HepG2 (cell line): ENCODE measurements around the gene GGT7. TPM values are rescaled to one million over a fixed set of nuclear protein-coding genes. Genes with fewer than 3 reads are reported as not detected.

Experiments used
- ARNTL ChIP-seq: sonication (generic); formaldehyde crosslinking; IDR thresholded peaks from 2 replicates; pipeline ENCODE4 v1.4.0; 2020; ENCODE audit warnings: mild to moderate bottlenecking, missing genetic modification reagents
- ATF7 ChIP-seq, 2 experiments: fragments of 450-650 bp in 1 of 2; sonication (generic) in 1 of 2; formaldehyde crosslinking in 1 of 2; IDR thresholded peaks; 2 replicates each; pipeline versions ENCODE4 v1.4.0 to v1.6.1; 2016 to 2020; ENCODE audit warnings: antibody characterized with exemption in 1 of 2, mild to moderate bottlenecking in 1 of 2, missing genetic modification reagents in 1 of 2
- BCL6 ChIP-seq: IDR thresholded peaks from 2 replicates; pipeline ENCODE4 v1.6.1; 2016; ENCODE audit warnings: missing genetic modification reagents, missing compliant biosample characterization
- CTCF ChIP-seq: sonication (generic); formaldehyde crosslinking; IDR thresholded peaks from 2 replicates; pipeline ENCODE4 v1.5.0; 2020; ENCODE audit warnings: mild to moderate bottlenecking, missing genetic modification reagents, moderate library complexity
- EP300 ChIP-seq, 3 experiments: sonication (generic) in 1 of 3; formaldehyde crosslinking in 1 of 3; IDR thresholded peaks; 2 replicates each; pipeline versions ENCODE4 v1.5.1 to v1.6.1; 2011 to 2020; ENCODE audit warnings: low read depth in 2 of 3, low read length in 2 of 3, borderline replicate concordance in 1 of 3, improper control_type of control experiment in 1 of 3, mild to moderate bottlenecking in 1 of 3, missing genetic modification reagents in 1 of 3, moderate library complexity in 1 of 3
- HIVEP1 ChIP-seq: sonication (generic); formaldehyde crosslinking; IDR thresholded peaks from 2 replicates; pipeline ENCODE4 v1.4.0; 2020; ENCODE audit warnings: mild to moderate bottlenecking, missing genetic modification reagents
- HMG20B ChIP-seq: conservative IDR thresholded peaks from 2 replicates; pipeline ENCODE4 v1.6.1; 2016; ENCODE audit warnings: missing genetic modification reagents, missing compliant biosample characterization
- HOXA5 ChIP-seq: sonication (generic); formaldehyde crosslinking; IDR thresholded peaks from 2 replicates; pipeline ENCODE4 v1.4.0; 2020; ENCODE audit warnings: missing genetic modification reagents
- PRMT3 ChIP-seq: sonication (generic); formaldehyde crosslinking; IDR thresholded peaks from 2 replicates; pipeline ENCODE4 v1.8.1; 2022; ENCODE audit warnings: low read depth, mild to moderate bottlenecking, moderate library complexity, missing genetic modification reagents, borderline replicate concordance
- STAG1 ChIP-seq: sonication (generic); formaldehyde crosslinking; IDR thresholded peaks from 2 replicates; pipeline ENCODE4 v1.4.0; 2020; ENCODE audit warnings: missing genetic modification reagents
- THAP9 ChIP-seq: sonication (generic); formaldehyde crosslinking; IDR thresholded peaks from 2 replicates; pipeline ENCODE4; 2020; ENCODE audit warnings: missing genetic modification reagents, mild to moderate bottlenecking, borderline replicate concordance
- YY1 ChIP-seq: IDR thresholded peaks from 2 replicates; pipeline ENCODE4 v1.6.1; 2011; ENCODE audit warnings: low read length, low read depth, moderate library complexity, mild to moderate bottlenecking; ENCODE audit not compliant: insufficient read depth, insufficient replicate concordance
- ZBTB20 ChIP-seq: sonication (generic); formaldehyde crosslinking; IDR thresholded peaks from 2 replicates; pipeline ENCODE4 v1.8.1; 2023; ENCODE audit warnings: missing genetic modification reagents, low read depth, mild to moderate bottlenecking, borderline replicate concordance
- ZBTB43 ChIP-seq: sonication (generic); formaldehyde crosslinking; conservative IDR thresholded peaks from 2 replicates; pipeline ENCODE4 v1.4.0; 2020; ENCODE audit warnings: missing genetic modification reagents
- ZEB1 ChIP-seq: IDR thresholded peaks from 2 replicates; pipeline ENCODE4 v1.6.1; 2012; ENCODE audit warnings: mild to moderate bottlenecking, low read depth, inconsistent platforms; ENCODE audit not compliant: insufficient replicate concordance
- ZNF138 ChIP-seq: sonication (generic); formaldehyde crosslinking; IDR thresholded peaks from 2 replicates; pipeline ENCODE4 v1.5.0; 2020; ENCODE audit warnings: mild to moderate bottlenecking, low read depth, missing genetic modification reagents
- ZNF275 ChIP-seq: sonication (generic); formaldehyde crosslinking; IDR thresholded peaks from 2 replicates; pipeline ENCODE4 v1.8.0; 2022; ENCODE audit warnings: missing genetic modification reagents, mild to moderate bottlenecking, inconsistent platforms, borderline replicate concordance
- ZNF484 ChIP-seq: sonication (generic); formaldehyde crosslinking; IDR thresholded peaks from 2 replicates; pipeline ENCODE4 v1.5.1; 2020; ENCODE audit warnings: mild to moderate bottlenecking, low read depth, missing genetic modification reagents, borderline replicate concordance
- ZNF549 ChIP-seq: sonication (generic); formaldehyde crosslinking; IDR thresholded peaks from 2 replicates; pipeline ENCODE4 v1.5.0; 2020; ENCODE audit warnings: missing genetic modification reagents
- ZNF557 ChIP-seq: sonication (generic); formaldehyde crosslinking; IDR thresholded peaks from 2 replicates; pipeline ENCODE4 v1.4.0; 2020; ENCODE audit warnings: missing genetic modification reagents
- ZNF816 ChIP-seq: sonication (generic); formaldehyde crosslinking; IDR thresholded peaks from 2 replicates; pipeline ENCODE4 v1.8.0; 2022; ENCODE audit warnings: missing genetic modification reagents, mild to moderate bottlenecking, borderline replicate concordance
- ZSCAN30 ChIP-seq: sonication (generic); formaldehyde crosslinking; IDR thresholded peaks from 2 replicates; pipeline ENCODE4 v1.5.0; 2020; ENCODE audit warnings: mild to moderate bottlenecking, missing genetic modification reagents
- polyA plus RNA-seq, 8 experiments: library from polyadenylated mRNA; depleted of rRNA in 3 of 8; stranded (reverse) in 7 of 8; unstranded in 1 of 8; fragments of >200 nt; fragmentation: Illumina TruSeq in 4 of 8; extraction: Trizol in 4 of 8; gene quantifications; 2 replicates each; pipeline versions ENCODE4 v1.2.1 to v1.2.3, GENCODE V29; 2011 to 2016; ENCODE audit warnings: low read depth in 4 of 8, missing spikeins in 1 of 8, mixed read lengths in 1 of 8; ENCODE audit not compliant: insufficient read depth in 1 of 8
- total RNA-seq, 5 experiments: library from RNA; depleted of rRNA; stranded (reverse); fragments of >200 nt; fragmentation: Illumina TruSeq; extraction: Trizol; gene quantifications; 2 replicates each; pipeline ENCODE4 v1.2.3, GENCODE V29; 2016; ENCODE audit warnings: low read depth in 1 of 5

Gene GGT7
- total and polyA plus RNA-seq, 2 of the 13 experiments (the other 11 are each of a cell fraction or from before 2014, with no cell fraction given), result 6.6 to 23.0 TPM

GRCh38 chr20:34872622-34873224 is at the start of gene GGT7 (continued):
- TF ChIP-seq HMG20B (CRISPR knock-in tag), result peak; percentile 54; the same call in 1 of the 2 replicates
- peak; percentile 77 for TF ChIP-seq HIVEP1 (CRISPR knock-in tag)
- no peak; the same call in 1 of the 2 replicates for TF ChIP-seq ZNF138 (CRISPR knock-in tag)
- no peak for TF ChIP-seq ATF7 (IDR thresholded peaks at IDR 0.05)
- no peak for TF ChIP-seq ATF7 (CRISPR knock-in tag; IDR thresholded peaks at IDR 0.05)
- peak; percentile 82 for TF ChIP-seq STAG1
- peak; percentile 88 for TF ChIP-seq YY1
- TF ChIP-seq PRMT3 (CRISPR knock-in tag), result no peak
- peak; percentile 99 for TF ChIP-seq CTCF (CRISPR knock-in tag)
- peak; percentile 97 for TF ChIP-seq ZNF816
- peak; percentile 87; the same call in 1 of the 2 replicates for TF ChIP-seq ZNF275 (CRISPR knock-in tag)
- peak; percentile 60; the same call in 1 of the 2 replicates for TF ChIP-seq ZBTB20 (CRISPR knock-in tag)
- no peak for TF ChIP-seq ZSCAN30 (CRISPR knock-in tag)
- TF ChIP-seq BCL6, result peak; percentile 72
- TF ChIP-seq EP300 (IDR thresholded peaks at IDR 0.05; ENCODE audit: low read depth in 2 of 2, low read length in 2 of 2), result no peak; a peak in 2 of 4 replicates
- no peak for TF ChIP-seq EP300 (CRISPR knock-in tag; IDR thresholded peaks at IDR 0.05; ENCODE audit: borderline replicate concordance)
- TF ChIP-seq ZNF484 (CRISPR knock-in tag), result no peak; the same call in 1 of the 2 replicates
- TF ChIP-seq ZBTB43 (CRISPR knock-in tag), result 0 out of 2 replicates have a peak, but pooled peaks have one; percentile 20
- TF ChIP-seq ARNTL, result peak; percentile 81
- TF ChIP-seq ZEB1, result no peak
- no peak for TF ChIP-seq ZNF549 (CRISPR knock-in tag)
- peak; percentile 91 for TF ChIP-seq THAP9
- no peak for TF ChIP-seq ZNF557 (CRISPR knock-in tag)
- peak; percentile 62; the same call in 1 of the 2 replicates for TF ChIP-seq HOXA5 (CRISPR knock-in tag)
